Measurements from ENCODE around the gene SLF2.
A peak's percentile ranks its signal among the peaks of the same experiment; 100 is the strongest.

SLF2 gene

DNA sequence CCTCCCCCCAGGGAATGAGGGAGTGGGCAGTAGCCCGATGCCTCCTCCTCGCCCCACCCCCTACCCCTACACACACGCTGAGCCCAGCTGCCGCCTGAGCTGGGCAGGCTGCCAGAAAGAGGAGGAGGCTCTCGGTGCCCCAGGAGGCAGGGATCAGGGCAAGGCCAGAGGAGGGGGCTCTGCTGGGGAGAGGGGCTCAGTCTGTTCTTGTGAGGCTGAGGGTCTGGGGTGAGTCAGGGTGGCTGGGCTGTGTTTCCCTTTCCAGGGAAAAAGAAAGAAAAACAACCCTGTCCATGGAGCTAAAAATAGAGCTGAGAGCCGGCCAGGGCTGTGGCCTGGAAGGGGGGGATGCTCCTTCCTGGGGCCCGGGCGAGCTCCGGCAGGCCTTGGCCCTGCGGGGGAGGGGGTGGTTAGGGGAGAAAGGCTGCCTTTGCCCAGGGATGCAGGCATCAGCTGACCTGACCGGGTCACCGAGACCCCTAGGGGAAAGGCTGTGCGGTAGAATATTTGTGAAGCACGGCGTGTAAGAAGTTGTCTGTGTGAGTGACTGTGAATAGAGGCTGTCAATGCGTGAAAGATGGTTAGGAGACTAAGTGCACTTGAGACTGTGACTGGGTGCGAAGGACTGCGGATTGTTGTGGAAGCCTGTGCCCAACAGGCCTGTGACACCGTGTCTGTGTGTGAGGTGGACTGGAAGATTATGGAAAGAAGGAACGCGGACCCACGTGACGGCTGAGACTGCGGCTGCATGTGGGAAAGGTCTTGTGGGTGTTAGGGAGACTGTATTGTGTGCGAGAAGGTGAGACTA, 85.6 kb downstream of the SLF2 start:
- H3K27ac ChIP-seq, result peak overlapping the region; percentile 94
- TF ChIP-seq, protein P1, sequence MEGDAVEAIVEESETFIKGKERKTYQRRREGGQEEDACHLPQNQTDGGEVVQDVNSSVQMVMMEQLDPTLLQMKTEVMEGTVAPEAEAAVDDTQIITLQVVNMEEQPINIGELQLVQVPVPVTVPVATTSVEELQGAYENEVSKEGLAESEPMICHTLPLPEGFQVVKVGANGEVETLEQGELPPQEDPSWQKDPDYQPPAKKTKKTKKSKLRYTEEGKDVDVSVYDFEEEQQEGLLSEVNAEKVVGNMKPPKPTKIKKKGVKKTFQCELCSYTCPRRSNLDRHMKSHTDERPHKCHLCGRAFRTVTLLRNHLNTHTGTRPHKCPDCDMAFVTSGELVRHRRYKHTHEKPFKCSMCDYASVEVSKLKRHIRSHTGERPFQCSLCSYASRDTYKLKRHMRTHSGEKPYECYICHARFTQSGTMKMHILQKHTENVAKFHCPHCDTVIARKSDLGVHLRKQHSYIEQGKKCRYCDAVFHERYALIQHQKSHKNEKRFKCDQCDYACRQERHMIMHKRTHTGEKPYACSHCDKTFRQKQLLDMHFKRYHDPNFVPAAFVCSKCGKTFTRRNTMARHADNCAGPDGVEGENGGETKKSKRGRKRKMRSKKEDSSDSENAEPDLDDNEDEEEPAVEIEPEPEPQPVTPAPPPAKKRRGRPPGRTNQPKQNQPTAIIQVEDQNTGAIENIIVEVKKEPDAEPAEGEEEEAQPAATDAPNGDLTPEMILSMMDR (conservative IDR thresholded peaks at IDR 0.05), result no peak

DNA sequence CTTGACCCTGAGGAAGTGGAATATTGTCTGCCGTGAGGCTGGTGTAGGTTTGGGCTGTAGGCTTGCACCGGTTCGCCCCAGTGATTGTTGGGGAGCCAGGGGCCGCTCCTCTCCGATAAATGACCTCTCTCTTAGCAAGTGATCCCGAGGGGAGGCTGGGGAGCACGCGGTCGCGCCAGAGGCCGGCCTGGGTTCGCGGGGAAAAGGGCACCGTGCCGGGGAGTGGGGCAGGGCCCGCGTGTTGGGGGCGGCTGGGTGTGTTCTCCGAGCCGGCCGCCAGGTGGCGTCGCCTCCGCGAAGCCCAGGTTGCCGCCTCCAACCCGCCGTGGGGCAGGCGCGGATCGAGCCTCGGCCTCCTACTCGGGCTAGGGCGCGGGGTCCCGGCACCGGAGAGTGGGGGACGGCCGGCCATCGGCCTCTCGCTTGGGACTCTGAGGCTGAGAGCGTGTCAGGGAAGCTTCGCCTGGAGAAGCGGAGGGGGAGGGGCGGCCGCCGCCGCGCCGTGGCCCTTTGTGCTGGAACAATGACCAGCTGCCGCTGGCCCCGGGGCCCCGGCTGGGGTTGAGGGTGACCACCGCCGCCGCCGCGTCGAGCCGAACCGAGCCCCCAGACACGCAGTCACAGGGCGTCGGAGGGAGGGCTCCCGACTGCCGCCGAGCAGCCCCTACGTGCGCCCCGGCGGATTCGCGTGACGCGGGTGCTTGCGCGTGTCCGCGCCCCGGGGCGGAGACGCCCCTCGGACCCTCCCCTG, 86.4 kb downstream of the SLF2 start:
- TF ChIP-seq, protein P1 (conservative IDR thresholded peaks at IDR 0.05), result peak; percentile 94
- peak overlapping the region; percentile 94 for H3K27ac ChIP-seq

DNA sequence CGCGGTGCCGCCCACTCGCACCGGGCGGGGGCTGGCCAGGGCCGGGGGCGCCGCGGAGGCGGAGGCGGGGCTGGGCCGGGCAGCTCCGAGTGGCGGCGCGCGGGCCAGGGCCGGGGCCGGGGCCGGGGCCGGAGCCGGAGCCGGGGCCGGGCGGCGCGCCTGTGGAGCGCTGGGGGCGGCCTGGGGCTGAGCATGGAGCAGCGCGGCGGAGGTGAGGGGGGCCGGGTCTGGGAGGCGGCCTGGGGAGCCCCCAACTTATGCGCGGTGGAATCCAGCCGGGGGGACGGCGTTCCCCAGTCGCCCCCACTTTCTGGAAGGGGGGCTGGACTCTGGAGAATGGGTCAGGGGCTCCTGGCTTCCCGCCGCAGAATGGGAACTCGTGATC, 87.0 kb downstream of the SLF2 start, which contains the start of gene LZTS2:
TSS of gene LZTS2 (plus strand) at position 67 of the 385 bp plus-strand sequence. CDS start 2,731 bp downstream, outside the sequence.
- H3K27ac ChIP-seq, result peak within 1 kb of the TSS; percentile 94
- TF ChIP-seq, protein P1 (conservative IDR thresholded peaks at IDR 0.05), result no peak

DNA sequence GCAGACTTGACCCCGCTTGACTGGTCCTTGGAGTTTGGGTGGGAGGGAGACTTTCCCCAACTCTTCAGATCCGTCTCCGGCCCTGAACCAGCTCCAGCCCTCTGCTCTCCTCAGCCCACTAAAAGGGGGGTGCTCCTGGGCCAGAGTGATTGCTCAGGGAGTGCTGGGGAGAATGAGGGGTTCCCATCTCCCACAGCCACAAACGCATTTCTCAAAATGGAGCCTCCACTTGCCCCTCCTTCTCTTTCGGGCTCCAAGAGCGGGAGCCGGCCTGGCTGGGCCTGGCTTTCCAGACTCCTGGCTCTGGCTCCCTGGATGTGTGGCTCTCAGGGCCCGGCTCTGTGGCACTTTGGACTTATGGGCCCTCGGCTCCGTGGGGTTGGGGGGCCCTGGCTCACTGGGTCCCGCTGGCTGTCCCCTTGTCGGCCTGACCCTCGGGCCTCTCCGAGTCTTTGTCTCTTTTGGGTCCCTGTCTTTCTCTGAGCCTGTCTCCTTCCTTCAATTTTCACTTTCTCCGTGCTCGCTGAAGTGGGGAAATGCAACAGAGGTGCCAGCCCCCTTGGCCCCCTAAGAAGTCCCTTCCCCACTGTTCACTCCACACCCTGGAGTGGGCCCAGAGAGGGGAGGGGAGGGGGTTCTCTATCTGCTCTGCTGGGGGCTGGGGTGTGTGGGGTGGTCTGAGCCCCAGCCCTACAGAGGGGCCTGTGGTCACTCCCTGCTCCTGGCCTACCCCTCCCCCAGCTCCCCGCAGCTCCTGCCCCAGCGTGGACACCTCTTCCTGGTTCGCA, 87.6 kb downstream of the SLF2 start:
- peak overlapping the region; percentile 94 for H3K27ac ChIP-seq
- TF ChIP-seq, protein P1 (conservative IDR thresholded peaks at IDR 0.05), result no peak

DNA sequence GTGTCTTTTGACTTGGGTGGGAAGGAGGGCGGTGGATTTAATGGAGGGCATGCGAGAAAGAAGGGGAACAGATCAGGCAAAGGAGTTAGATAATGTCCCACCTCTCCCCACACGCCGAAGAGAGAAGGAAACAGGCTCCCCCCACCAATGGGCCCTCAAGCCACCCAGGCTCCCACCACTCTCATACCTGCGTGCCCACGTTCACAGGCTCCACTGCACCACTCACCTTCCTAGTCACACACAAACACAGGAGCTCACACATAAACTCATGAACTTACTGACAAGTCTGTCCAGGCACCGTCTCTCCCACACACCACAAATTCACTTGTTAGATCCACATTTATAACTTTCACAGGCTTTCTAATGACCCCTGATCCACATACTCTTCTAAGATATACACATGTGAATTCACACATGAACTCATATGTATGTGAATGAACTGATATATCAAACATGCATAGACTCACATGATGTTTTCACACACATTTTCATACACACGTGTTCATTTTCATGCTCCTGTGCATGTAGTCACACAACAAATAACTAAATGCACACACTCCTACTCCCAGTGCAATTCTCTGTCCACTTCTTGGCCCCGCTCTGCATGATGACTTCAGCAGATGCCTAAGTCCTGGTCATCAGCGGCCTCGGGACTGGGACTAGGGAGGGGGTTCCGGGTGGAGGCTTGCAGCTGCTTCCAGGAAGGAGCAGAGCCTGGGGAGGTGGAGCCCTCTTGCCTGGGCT, 88.3 kb downstream of the SLF2 start:
- TF ChIP-seq, protein P1 (conservative IDR thresholded peaks at IDR 0.05), result no peak
- H3K27ac ChIP-seq, result peak overlapping the region; percentile 94

DNA sequence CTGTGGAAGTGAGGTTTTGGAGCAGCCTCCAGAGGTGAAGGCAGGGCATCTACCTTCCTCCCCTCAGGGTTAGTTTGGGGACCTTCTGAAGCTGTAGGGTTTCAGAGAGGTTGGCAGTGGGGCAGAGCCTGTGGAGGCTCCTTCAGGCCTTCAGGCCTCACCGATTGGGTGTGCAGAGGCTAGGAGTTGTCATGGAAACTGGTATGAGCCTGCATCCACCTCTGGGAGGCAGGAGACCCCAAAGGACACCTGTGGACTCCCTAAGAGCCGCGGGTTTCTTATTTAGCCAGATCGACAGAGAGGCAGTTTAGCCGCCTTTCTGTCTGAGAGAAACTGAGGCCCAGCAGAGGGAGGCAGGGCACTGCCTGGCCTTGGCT, 88.9 kb downstream of the SLF2 start:
- TF ChIP-seq, protein P1 (conservative IDR thresholded peaks at IDR 0.05), result no peak
- peak overlapping the region; percentile 94; the same call in 1 of the 2 replicates for H3K27ac ChIP-seq

Data from VCaP (cell line).